NCI-H2171 treated with DMSO at 0.1 percent for 48 hours (cell line): Measurements from ENCODE around the gene ART4.

ENCODE experiments used
- DNase-seq: peaks from one replicate; lab custom pipeline; 2025; lab: John Stamatoyannopoulos, UW

The ART4 gene

DNA sequence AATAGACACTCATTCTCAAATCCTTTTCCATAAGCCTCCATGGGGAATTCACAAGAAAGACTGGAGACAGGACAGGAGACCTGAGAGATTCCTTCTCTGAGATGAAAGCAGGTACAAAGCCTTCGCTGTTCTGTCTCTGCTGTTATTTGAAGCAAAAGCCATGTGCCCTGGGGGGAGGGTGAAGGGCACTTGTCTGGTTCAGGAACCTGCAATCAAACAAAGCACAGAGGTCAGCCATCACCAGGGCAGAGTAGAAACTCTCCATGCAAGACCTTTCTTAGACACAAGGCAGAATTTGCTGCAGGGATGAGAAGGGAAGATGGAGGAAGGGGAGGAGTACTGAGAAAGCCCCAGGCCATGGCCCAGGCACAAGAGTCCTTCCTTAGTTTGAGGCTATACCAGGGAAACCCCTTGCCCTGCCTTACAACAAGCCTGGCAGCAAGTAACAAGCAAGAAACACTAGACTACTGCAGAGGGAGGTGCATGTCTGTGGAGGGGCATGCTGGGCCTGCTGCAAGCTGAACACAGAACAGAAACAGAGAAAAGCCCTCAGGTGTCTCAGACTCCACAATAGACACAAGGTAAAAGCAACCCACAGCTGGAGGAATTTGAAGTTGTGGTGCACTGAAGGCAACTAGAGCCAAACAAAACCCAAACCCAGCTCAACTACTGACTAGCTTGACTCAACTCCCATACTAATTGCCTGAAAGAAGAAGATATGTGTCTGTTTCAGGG, 7.8 kb upstream of the ART4 start:
- no peak for DNase-seq

DNA sequence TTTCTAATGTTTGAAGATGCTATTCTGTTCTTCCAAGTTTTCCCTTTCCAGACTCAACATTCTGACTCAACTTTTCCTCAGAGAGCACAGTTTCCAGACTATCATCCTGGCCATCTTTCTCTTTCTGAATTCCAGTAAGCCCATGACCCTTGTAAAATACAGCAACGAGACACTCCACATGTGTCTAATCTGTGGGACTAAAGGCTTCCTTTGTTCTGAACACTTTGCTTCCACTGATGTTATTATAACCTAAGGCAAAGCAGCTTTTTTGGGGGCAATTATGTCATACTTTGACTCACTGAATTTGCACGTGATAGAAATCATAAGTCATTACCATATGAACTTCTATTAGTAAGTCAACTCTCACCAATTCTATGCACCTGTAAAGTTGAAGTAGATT, 6.3 kb upstream of the ART4 start:
- DNase-seq = no peak

DNA sequence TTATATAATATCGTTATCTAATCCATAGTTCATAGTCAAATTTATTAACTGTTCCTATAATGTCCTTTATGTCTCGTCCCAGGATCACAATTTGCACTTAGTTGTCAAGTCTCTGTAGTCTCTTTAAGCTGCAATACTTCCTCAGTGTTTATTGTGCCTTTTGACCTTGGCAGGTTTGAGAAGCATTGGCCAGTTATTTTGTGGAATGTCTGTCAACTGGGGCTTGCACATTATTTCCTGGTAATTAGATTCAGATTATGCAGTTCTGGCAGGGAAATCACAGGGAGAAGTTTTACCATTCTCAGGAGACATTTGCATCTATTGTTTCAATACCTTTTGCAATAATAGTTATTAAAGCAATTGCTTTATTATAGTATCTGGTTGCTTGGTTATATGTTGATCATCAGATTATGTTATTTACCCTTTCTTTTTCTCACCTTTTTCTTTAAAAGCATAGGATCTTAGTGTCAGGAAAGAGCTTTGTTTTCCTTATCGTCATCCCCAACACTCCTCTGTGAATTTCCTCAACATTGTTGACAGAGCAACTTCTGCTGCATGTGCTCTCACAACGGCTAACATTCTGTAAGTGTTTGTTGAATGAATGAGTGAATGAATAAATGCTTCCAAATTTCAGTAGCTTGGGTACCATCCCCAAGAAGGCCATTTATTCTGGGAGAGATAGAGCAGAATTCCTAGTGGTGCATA, 3.7 kb upstream of the ART4 start:
- DNase-seq = no peak

DNA sequence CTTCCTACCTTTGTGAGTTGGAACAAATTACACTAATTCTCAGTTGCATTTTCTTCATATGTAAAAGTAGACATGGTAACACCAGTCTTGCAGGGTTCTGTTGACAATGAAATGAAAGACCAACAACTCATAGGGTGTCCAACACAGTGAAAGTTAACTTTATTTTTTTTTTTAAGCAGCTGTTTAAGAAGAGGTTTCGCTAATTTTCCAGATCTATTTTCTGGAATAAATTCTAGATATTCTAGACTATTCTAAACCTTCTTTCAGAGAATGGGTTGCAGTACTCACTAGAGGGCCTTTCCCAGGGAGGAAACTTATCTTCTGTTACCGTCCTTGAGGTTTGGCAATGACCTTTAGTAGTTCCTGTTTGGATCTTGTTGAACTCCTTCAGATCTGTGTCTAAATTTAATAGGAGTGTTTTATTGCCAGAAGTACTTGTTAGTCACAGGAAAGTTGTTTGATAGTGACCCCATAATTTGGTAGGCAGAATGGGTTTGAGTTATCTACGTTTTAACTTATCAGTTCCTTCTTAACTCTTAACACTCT, 2.8 kb upstream of the ART4 start:
- no peak for DNase-seq

DNA sequence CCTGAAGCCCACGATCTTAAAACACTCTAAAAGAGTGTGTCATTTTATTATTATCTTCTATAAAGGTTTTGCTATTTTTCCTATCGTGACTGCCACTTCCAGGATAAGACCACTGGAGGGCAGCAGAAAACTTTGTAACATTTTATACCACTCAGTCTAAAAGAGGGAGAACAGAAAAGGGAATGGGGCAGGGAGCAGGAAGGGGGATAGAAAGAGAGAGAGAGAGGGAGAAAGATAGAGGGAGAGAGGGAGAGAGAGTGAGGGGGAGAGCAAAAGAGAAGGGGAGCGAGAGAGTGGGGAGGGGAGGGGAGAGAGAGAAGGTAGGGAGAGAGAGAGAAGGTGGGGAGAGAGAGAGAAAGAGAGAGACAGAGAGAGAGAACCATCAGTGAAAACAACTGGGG, 2.0 kb upstream of the ART4 start:
- DNase-seq = peak; percentile 53

DNA sequence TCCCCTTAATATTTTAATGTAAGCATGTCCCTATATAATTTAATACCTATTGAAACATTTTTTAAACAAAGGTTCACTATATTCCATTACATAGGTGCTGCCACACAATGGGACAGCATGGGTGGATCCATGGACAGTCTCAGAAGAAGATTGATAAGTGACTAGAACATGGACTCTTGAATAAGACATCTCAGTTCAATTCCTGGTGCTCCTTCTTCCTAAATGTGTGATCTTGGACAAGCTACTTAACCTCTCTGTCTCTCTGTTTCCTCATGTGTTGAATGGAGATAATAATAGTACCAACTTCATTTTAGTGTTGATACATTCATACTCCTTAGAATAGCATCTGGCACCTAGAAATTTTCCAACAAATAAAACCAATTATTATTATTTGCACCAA, 1.1 kb upstream of the ART4 start:
- no peak for DNase-seq

DNA sequence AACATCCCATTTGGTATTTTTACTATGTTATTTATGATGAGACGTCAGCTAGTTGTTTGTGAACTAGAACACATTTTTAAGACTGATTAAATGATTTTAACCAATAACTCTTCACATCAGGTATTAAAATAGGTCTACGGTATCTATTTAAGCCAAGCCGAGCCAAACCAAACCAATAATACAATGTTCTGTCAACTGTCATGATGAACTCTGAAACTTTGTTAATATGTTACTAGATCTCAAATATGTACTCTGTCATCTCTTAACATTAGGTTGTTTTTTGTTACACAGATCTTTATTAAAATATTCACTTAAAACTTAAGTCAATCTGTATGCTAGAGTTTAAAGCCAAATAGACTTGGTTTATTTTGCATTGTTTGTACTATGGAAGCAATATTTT, 1.0 kb downstream of the ART4 start:
- no peak for DNase-seq

DNA sequence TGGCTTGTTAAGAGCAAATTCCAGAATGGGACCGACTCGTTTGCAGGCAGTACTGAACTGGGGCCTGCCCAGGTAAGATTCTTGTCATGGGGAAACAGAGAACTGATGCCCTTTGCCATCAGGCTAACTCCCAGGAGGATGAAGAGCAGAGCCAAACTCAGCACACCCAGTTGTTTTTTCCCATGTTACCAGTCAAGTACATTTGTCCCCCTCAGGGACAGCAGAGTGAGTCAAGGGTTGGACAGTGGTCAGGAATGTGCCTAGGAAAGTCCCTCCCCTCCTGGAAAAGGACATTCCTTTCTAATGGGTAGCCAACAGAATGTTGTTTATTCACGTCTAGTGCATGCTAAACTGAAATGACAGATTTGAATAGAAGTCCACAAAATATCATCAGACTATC, 1.6 kb downstream of the ART4 start:
- DNase-seq = no peak

DNA sequence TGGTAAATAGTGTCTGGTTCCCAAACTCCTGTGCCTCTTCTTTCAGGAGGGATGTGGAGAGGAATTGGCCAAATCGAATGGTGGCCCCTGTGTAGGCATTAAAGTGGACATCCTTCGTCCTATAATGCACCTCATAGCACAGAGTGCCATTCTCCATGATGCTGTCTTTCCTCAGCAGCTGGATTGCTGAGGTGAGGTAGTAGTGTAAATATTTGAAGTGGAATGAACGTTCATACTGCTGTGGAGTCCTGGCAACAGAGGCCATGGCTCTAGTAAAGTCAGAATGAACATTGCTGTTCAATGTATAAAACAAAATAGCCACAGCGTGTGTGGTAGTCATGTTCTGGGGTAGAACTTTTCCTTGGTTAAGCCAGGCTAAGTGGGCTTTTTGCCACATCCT, 2.7 kb downstream of the ART4 start:
- DNase-seq = no peak

DNA sequence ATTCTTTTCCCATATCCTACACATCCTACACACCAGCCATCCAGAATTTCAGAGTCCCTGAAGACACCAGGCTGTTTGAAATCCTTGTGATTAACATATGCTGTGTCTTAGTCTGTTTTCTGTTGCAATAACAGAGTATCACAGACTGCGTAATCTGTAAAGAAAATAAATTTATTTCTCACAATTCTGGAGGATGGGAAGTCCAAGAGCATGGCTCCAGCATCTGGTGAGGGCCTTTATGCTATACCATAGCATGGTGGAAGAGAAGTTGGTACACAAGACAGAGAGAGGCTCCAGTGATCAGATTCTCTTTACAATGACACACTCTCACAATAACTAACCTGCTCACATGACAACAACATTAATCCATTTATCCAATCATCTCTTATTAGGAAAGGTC, 4.1 kb downstream of the ART4 start:
- no peak for DNase-seq

DNA sequence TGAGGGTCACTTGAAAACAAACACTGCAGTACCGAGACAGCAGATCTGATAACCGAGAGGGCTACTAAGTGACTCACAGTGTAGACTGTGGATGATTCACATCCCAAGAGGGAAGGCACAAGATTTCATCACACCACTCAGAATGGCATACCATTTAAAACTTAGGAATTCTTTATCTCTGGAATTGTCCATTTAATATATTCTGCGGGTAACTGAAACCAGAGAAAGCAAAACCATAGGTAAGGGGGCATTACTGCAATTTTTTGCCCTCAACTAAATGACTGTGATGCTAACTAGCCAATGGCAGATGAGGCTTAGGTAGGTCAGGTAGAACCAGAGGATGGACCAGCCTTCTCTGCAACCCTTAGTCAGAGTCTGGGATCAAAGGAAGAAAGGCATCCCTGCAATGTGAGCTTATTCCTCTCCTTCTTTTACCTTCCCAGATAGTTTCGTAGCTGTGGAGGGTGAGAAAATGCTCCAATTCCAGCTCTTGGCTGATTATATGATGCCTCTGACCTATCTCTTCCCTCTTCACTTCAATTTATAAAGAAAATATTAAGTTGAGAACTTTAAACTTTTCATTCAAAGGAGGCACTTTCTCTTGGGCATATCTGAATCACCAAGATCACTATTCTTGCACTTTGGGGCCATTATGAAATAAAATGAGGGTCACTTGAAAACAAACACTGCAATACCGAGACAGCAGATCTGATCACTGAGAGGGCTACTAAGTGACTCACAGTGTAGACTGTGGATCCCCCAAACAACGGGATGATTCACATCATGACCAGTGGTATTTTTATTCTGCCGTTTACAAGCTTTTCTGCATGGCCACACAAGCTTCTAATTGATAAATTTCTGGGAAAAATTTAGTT, 6.8 kb downstream of the ART4 start:
- no peak for DNase-seq

DNA sequence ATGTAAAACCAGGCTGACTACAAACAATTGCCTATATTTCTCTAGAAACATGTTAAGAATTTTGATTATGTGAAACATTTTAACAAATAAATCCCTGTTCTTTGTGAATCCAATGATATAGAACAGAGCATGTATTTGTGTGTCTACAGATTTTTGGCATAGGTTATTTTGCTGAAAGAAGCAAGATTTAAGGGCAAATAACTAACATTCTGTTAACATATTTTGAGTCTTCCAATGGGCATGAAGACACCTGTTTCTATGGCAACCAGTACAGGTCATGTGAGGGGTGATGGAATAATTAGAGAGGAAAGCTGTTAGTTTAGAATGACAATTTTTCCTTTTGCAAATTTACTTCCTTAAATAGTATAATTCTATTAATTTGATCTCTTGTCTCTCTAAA, 8.8 kb downstream of the ART4 start:
- DNase-seq = no peak

DNA sequence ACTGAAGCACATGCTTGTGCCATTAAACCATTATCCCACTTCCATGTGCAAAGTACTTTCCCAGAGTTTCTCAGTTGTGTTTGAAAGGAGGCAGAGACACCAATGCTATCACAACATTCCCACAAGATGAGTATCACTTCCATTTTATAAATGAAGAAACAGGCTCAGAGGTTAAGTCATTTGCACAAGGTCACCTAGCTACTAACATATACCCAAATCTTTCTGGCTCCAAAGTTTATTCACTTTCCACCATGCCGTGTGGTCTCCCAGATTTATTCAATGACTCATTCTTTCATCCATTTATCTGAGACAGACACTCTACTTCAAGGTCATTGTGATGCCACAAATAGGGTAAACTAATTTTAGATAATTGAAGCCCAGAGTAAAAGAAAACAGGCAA, 9.4 kb downstream of the ART4 start:
- DNase-seq = no peak

DNA sequence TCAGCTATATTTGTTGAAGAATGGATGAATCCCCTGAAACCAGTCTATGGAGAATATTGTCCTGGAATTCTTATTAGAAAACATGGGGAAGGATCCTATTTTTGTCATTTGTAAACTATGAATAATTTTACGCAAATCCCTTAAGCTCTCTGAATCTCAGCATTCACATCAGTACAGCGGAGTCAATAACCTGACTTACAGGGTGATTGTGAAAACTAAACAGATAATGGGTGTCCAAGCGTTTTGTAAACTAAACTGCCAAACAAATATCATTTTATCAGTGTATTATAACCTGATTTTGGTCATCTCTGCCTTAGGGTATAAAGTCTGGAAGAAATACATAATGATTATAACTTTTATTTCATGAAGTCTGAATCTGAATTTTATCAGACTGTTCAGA, 10.0 kb downstream of the ART4 start:
- DNase-seq = no peak

DNA sequence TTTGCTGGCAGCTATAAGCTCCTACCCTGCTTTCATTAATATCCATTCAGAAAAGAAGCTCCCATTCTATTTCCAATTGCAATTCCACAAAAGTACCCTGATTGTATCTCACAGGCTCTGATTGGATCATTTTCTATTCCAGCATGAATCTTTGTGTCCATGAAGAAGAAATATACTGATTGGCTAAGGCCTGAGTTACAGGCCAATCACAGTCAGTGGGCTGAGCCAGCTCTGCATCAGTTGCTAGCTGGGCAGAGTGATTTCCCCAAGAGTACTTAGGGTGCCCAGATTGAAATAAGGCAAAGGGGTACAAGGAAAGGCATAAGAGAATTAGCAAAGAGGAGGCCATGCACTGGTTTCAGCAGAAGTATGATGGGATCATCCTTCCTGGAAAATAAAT, 14.4 kb downstream of the ART4 start:
- no peak for DNase-seq

DNA sequence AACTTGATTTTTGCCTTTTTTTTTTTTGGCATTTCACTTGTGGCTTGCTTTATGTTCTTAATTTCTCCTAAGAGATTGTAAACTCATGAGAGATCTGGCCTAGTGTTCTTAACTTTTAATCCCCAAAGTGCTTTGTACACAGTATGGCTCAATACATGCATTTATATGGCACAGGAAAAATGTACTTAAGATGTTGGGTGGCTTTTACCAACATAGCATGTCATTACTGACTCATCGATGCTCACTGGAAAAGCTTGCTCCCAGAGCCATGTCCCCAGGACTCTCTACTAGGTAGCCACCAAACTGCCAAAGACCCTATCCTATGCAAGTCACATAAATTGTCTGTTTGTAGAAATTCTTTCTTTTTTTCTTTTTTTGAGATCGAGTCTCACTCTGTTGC, 16.3 kb downstream of the ART4 start:
- DNase-seq = no peak

DNA sequence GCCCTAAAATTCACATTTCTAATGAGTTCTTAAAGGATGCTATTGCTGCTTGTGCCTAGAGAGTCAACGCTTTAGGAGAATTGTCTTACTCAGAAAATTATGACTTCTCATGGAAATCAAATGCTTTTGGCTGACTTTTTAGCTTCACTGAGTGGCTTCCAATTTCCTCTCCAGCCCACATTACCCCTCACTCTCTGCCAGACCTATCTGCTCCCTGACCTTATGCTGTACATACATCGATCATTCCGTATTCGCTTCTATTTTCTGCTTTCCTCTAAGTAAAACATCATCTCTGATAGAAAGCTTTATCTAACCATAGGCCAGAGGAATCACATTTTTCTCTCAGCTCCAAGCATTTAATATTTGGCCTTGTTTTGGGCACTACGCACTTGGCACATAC, 16.8 kb downstream of the ART4 start:
- no peak for DNase-seq

DNA sequence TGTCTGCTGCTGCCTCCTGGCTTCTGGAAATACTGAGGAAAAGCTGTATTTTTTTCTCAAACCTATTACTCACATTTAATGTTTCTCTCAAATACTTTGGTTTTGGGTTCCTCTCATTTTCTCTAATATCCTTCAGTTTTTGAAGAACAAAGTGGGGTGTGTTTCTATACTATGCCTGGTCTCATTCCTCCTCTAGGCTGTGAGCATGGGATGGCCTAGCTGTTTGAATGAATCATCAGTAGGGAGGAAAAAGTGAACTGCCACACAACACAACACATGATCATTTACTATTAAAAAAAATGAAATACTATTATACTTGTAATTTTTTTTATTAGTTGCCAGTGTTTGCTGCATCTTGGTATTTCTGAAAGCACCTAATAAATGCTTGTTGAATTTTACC, 18.1 kb downstream of the ART4 start:
- DNase-seq = no peak

DNA sequence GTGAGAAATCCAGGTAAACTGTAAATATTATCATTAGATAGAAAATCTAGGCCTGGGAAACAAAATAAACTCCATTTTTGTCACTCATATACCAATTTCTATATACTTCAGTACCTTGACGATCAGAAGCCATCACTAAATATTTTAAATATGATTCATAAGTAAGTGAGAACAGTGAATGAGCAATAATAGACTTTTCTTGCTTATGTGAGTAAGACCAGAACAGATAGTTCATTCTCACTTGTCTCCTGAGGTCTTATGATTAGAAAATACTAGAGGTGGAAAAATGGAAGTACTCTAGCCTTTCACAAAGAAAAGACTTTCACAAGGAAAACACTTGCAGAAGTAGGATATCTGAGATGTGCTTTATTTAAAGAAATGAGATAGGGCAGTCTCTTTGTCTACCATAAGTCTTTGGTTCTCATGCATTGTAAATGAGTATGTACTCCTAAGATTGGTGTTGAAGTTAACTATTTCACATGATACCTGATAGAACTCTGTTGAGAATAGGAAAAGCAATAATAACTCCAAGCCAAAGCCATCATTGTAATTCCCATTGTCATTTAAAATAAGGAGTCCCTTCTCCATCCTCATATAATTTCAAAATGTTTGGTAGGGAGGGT, 19.2 kb downstream of the ART4 start:
- DNase-seq = no peak

DNA sequence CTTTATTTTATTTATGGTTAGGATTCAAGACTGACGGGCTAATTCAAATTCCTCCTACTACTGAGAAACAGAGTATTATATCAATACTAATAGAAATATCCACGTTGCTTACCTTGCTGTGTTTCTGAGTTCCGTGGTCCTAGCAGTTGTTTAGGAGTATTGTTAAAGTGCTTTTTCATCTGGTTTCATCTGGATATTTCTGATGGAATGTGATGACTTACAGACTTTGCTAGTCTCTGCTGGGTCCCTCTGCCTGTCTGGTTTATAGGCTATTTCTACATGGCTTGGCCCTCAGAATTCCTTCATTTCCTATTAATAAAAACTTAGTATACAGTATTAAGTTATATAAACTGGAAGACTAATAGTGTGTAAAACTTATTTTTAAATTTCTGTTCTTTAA, 29.3 kb downstream of the ART4 start, which contains the start of gene SMCO3:
Gene SMCO3 (minus strand): TSS at position 169 of the 400 bp plus-strand sequence. CDS start 7,502 bp downstream, outside the sequence.
- DNase-seq = no peak

DNA sequence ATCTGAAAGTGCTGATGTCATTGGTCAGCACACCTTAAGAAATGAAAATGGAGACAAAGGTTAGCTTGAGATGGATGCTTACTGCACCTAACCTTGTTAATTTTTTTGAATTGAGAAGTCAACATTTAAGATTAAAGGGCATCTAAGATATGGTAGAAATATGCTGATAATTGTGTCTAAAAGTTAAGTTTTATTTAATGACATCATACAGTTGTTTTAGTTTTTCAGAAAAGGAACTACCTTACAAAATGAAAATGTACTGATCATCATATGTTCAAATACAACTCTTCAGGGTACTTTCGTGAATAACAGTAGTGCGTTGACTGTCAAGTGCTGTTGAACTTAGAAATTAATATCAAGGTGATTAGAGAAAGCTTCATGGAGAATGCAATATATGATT, 31.8 kb downstream of the ART4 start:
- DNase-seq = no peak

DNA sequence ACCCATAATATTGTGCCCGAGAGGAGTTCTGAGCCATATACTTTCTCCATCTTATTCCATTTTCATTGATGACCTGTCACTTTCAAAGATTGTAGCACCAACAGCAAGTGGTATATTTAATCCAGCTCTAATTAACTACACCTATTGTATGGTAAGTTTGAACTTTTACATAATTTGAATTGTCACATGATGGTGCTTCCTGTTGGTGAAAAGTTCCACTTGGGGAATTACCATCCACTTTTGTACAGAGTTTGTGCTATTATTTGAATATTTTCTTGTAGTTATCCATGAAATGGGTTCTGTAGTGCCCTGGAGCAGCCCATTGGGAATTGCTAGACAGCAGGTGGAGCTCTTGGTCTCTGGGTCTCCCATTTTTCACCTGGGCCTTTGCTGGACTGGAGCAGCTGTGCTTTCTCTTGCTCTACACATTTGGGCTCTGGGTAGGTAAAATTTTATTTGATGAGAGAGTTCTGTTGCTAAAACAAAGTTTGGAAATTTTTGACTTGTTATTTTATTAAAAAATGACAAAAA, 32.3 kb downstream of the ART4 start:
- DNase-seq = peak; percentile 25
